GM19023 (cell line): ENCODE data around the gene MKS1.

Source experiments
- ATAC-seq: cut with Tn5 transposase; IDR thresholded peaks from one replicate; pipeline ENCODE4 v1.9.1; 2021; ENCODE audit warnings: mild to moderate bottlenecking, moderate library complexity; ENCODE audit not compliant: unreplicated experiment

MKS1 gene

DNA sequence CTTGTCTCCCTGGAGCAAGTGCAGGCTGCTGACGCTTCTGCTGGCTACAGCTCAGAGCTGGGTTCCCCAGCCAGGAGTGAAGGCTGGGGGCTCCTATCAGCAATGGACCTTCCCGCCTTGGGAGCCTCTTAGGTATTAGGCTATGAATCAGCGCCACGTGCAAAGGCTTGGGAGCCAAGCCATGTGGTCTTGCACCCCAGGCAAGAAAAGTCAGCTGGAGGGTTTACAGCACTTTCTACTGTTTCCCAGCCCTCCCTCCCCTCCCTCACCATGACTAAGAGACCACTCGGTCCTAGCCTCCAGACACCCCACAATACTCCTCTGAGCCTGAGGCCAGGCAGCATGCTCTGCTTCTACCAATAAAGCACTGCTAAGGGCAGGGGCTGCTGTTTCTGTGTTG lies 14.3 kb downstream of the MKS1 start:
- ATAC-seq, result no peak

GRCh38 chr17:58202859-58203258 lies 16.2 kb downstream of the MKS1 start:
- ATAC-seq, result no peak

GRCh38 chr17:58200024-58200633 lies 18.9 kb downstream of the MKS1 start:
- no peak for ATAC-seq

DNA sequence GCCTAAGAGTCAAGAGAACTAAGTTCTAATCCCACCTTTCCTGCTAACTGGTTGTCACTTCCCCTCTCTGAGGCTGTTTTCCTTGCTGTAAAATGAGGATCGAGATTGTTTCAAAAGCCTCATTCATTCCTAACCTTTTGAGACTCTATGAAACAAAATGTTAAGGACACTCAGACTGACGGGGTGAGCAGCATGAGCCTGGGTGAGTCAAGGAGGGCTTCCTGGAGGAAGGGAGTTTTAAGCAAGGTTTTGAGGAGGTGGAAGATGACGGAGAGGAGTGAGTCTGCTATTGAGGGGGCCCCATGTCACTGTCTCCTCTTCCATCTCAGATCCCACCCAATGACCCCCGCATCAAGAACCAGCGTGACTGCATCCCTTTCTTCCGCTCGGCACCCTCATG lies 22.4 kb downstream of the MKS1 start:
- ATAC-seq, result no peak

DNA sequence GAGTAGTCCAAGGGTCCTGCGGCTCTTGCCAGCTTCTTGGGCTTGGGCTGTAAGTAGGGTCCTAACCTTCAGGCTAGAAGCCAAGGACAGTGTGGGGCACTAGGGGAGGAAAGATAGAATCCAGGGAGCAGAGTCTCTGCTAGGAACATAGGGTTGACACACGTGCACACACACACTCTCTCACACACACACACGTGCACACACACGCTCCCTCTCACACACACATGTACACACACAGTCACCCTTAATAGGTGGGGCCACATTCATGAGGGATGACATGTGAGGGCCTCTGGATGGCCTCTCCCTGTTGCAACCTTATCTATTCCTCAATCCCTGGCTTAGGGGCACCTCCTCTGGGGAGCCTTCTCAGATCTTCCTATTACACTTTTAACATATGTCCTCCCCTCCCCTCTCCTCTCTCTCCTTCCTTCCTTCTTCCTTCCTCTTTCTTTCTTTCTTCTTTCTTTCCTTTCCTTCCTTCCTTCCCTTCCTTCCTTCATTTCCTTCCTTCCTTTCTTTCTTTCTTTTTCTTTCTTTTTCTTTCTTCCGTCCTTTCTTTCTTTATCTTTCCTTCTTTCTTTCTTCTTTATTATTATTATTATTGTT lies 23.4 kb downstream of the MKS1 start:
- no peak for ATAC-seq

DNA sequence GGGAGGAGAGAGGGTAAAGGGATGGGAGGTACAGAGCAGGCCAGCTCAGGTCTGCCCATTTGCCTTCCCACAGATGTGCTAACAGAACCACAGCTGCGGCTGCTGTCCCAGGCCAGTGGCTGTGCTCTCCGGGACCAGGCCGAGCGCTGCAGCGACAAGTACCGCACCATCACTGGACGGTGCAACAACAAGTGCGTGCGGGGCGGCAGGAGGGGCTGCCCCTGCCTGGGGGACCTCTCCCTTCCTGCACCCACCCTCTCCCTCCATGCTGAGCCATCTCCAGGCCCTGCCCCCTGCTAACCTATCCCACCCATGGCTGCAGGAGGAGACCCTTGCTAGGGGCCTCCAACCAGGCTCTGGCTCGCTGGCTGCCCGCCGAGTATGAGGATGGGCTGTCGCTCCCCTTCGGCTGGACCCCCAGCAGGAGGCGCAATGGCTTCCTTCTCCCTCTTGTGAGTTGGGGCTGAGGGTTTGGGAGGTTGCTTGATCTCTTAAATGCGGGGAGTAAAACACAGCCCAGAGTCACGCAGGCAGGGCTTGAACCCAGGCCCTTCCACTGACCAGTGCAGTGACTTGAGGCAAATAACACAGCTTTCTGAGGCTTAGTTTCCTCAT lies 25.3 kb downstream of the MKS1 start:
- ATAC-seq, result no peak

- no peak for ATAC-seq
Observed at GRCh38 chr17:58192612-58193011, 26.4 kb downstream of the MKS1 start, which contains the start of gene EPX. TSS of gene EPX (plus strand) at chr17:58192726. CDS start at chr17:58192847, 121 bp downstream.

DNA sequence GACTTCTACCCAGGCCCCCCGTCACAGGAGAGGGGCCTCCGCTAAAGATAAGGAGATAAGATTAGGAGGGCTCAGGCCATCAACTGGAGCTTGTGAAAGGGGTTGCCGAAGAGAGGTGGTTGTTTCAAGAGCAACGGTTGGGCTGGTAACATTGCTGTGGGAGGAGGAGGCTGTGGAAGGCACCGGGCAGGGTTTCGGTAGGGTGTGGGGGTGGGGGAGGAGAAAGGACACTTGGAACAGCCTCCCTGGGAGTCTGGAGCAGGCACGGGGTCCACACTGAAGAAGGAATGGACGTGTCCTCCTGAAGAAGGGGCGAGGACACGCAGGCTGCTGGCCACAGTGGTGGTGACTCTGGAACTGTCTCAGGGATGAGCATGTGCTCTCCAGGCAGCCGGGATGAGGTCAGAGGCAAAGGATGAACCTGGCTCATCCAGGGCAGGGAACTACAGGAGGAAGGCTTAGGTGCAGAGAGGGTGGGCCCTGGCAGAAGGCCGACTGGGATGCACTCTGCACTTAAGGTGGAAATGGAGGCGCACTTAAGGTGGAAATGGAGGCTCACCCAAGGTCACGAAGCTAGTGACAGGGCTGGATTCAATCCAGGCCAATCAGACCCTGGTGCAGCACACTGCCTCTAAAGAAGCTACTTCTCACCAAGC lies 27.7 kb downstream of the MKS1 start:
- no peak for ATAC-seq

GRCh38 chr17:58189436-58190146 lies 29.5 kb downstream of the MKS1 start:
- no peak for ATAC-seq

GRCh38 chr17:58187675-58188074 lies 31.4 kb downstream of the MKS1 start:
- ATAC-seq, result no peak

DNA sequence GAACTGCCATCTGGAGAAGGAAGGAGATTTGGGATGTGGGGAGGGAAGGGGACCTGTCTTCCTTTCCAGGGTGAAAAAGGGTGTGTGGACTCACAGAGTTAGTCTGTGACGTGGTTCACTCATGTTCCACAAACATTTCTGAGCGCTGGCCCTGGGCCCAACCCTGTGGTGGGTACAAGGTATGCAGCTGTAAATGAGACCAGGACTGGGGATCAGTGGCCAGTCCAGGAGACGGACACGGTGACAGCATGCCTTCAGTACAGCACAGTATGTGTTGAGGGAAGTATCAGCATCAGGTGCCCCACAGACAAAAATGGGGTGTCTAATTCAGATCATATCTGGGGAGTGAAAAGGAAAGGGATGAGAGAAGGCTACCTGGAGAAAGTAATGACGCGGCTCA lies 32.0 kb downstream of the MKS1 start:
- no peak for ATAC-seq

DNA sequence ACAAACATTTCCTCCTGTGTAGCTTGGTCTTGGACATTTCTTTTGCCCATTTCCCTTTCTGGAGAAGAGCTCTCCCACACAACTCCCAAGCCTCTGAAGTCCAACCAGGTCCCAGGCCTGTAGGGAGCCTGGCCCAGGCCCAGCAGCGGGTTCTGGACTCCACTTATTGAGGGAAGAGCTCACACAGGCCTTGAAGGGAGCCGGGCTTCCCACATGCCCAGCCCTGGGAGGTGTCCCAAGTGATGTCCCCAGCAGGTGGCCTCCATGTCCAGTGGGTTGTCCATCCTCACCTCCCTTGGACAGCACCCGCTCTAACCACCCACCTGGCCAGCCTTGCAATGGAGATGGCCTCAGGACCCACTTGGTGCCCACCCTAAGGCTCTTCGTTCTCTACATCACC lies 32.5 kb downstream of the MKS1 start:
- no peak for ATAC-seq

DNA sequence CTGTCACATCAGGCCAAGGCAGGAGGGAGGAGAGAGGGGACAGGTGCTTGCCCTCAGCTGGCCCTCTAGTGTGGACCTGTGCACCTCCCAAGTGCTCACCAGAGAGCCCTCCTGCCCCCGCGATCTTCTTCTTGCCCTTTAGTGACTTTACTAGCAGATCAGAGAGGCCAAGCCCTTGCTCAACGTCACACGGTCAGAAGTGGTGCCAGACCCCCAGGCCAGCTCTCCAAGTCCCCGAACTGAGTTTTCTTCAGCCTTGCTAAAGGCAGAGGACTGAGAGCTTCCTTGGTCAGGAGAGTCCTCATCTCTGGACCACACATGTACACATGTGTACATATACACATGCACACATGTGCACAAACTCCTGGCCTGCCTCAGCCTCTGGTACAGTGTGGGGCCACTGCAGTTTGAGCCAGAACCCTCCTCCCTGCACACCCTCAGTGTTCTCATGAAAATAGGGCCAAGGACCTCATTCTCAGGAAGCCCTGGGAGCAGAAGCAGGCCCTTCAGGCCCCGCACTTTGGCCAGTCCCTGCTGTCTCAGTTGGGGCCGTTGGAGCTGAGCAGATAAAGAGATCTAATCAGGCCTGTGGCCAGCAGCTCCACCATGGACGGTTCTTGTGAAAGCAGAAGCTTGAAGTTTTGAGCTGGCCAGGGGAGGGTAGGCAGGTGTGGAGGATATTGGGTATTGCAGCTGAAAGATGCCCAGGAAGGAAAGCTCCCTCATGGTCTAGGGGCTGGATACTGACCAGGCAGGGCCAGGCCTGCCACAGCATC lies 33.9 kb downstream of the MKS1 start:
- no peak for ATAC-seq

GRCh38 chr17:58184308-58184985 lies 34.6 kb downstream of the MKS1 start:
- ATAC-seq, result no peak

- ATAC-seq, result no peak
Observed at GRCh38 chr17:58183514-58183913, 35.5 kb downstream of the MKS1 start.

DNA sequence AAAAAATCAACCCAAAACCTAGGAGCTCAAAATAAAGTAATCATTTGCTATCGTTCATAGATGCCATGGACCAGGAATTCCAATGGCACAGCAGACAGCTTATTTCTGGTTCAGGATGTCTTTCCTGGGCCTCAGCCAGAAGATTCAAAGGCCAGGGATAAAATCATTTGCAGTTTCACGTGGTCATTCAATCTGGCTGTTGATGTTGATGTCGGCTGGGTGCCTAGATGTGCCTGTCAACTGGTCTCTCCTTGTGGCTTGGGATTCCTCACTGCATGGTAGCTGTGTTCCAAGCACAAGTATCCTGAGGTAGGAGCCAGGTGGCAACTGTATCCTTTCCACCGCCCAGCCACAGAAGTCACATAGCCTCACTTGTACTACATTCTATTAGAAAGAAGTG lies 37.3 kb downstream of the MKS1 start:
- ATAC-seq, result no peak

DNA sequence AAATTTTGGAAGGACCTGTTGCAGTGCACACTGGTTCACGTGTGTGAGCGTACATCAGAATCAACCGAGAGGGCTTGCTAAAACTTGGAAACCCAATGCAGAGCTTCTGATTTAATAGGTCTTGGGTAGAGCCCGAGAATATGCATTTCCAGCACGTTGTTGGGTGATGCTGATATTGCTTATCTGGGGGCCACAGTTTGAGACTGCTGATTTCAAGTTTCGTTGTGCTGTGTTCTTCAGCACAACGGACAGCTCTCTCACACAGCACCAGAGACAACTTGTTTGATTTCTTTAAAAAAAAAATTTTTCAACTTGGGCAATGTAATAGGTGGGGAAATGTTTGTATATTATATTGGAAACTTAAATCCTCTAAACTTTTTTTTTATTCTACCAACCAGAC lies 42.9 kb downstream of the MKS1 start:
- no peak for ATAC-seq

DNA sequence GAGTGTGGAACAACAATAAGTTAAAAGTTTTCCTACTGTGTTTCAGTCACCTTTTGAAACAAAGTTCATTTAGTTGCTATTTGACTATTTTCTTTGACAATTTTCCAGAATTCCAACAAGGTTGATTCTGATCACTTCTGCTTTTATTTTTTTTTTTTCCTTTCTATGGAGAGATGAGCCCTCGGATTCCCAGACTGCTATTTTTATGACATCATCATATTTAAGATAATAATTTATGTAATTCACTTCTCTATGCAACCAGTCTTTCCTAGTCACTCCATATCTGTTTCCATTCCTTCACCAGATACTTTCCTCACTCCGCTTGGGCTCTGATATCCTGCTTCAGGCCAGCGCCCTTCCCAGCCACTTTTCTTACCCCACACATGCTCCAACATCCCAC lies 44.2 kb downstream of the MKS1 start:
- no peak for ATAC-seq

- ATAC-seq, result no peak
Observed at GRCh38 chr17:58172369-58173071, 46.5 kb downstream of the MKS1 start.
